Prostate gland (tissue), 2 donors: Measurements from ENCODE around the gene LCK. TPM values are rescaled to one million over a fixed set of nuclear protein-coding genes. Genes with fewer than 3 reads are reported as not detected.
A peak's percentile ranks its signal among the peaks of the same experiment; 100 is the strongest.

Experiments used
- DNase-seq: peaks from one replicate; pipeline ENCODE4 v3.0.0-alpha.2; 2019; ENCODE audit warnings: low spot score
- H3K27ac ChIP-seq, 2 donors: fragments of 200-600 bp; sonication (generic); 2 replicates each; pipeline ENCODE4 v1.5.1; 2017 to 2019
- H3K27me3 ChIP-seq: fragments of 200-600 bp; sonication (generic); replicated peaks from 2 replicates; pipeline ENCODE4 v1.5.1; 2019; ENCODE audit not compliant: insufficient read depth
- H3K36me3 ChIP-seq, 2 donors: fragments of 200-600 bp; sonication (generic); 1 replicate in 1 of 2; 2 replicates in 1 of 2; pipeline versions ENCODE4 v1.5.1 to v1.8.1; 2017 to 2019
- H3K4me1 ChIP-seq: fragments of 200-600 bp; sonication (generic); replicated peaks from 2 replicates; pipeline ENCODE4 v1.5.1; 2019
- H3K4me3 ChIP-seq, 2 donors: fragments of 200-600 bp; sonication (generic); 2 replicates each; pipeline ENCODE4 v1.5.1; 2017 to 2019
- H3K9me3 ChIP-seq: fragments of 200-600 bp; sonication (generic); 2 replicates; pipeline ENCODE4 v1.5.1; 2017
- POLR2A ChIP-seq: fragments of 450-650 bp; IDR thresholded peaks from one replicate; pipeline ENCODE4 v1.6.1; 2016; ENCODE audit warnings: antibody characterized with exemption, mild to moderate bottlenecking
- POLR2AphosphoS5 ChIP-seq: sonication (generic); formaldehyde crosslinking; IDR thresholded peaks from one replicate; pipeline ENCODE4 v1.6.1; 2017; ENCODE audit warnings: antibody characterized with exemption
- WGBS: methylation state at CpG from one replicate; pipeline ENCODE4 v1.1.5; 2018; 5-methylcytosine and 5-hydroxymethylcytosine counted together
- intact Hi-C: fragments of 100-400 bp; cut with DNase I; formaldehyde crosslinking; loops from one replicate; pipeline ENCODE4 v1.14.2; 2022
- total RNA-seq, 2 donors: library from RNA; depleted of rRNA; stranded (reverse); fragments of >200 nt; gene quantifications; one replicate each; pipeline ENCODE4 v1.1.0, GENCODE V29; 2016
- TF ChIP-seq, protein P1 (sequence below), 4 experiments: fragments of 200-600 bp in 2 of 4; fragments of 450-650 bp in 2 of 4; sonication (generic) in 2 of 4; IDR thresholded peaks; 1 replicate in 3 of 4; 2 replicates in 1 of 4; pipeline ENCODE4 v1.5.1; 2016 to 2019; ENCODE audit warnings: antibody characterized with exemption in 4 of 4, mild to moderate bottlenecking in 2 of 4, moderate library complexity in 2 of 4

Gene LCK
- total RNA-seq, 2 donors from 2014 or later, result 1.3 to 4.4 TPM

DNA sequence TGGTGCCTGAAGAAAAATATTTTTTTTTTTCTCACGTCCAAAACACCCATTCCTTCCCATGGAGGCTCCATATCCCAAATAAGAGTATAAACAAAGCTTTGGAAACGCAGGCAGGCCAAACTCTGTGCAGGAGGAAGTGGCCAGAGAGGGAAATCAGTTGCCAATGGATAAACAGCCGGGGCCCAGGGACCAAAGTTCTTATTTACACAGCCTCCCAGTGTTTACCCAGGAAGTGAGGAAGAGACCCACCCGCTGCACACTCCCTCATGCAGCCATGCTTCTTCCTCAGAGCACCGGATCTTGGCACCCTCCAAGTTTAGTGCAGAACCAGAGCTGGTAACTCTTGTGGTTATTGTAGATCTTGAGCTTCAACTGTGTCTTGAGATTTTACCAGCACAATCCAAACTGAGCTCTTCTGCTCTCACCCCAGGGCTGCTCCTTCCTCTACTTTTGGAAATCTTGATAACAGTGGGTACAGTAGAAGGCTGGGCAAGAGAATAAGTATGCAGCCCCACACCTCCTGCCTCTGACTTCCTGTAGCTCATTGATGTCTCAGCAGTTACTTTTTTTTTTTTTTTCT, 70.7 kb downstream of the LCK start:
- no peaks in the 10 kb centered on the region for H3K27me3 ChIP-seq
- intact Hi-C loops, result no loop called here
- H3K9me3 ChIP-seq, result no peaks in the 10 kb centered on the region
- DNase-seq, result no peak
- 41% methylated on average over 5 of the region's 5 CpGs for WGBS
- no peaks in the 10 kb centered on the region for H3K4me1 ChIP-seq
- no peaks in the 10 kb centered on the region for H3K36me3 ChIP-seq
- peak overlapping the region in 1 of 2 donors; percentile 58 for H3K27ac ChIP-seq
- no peak overlapping the region for H3K4me3 ChIP-seq
- no peak for TF ChIP-seq POLR2A

DNA sequence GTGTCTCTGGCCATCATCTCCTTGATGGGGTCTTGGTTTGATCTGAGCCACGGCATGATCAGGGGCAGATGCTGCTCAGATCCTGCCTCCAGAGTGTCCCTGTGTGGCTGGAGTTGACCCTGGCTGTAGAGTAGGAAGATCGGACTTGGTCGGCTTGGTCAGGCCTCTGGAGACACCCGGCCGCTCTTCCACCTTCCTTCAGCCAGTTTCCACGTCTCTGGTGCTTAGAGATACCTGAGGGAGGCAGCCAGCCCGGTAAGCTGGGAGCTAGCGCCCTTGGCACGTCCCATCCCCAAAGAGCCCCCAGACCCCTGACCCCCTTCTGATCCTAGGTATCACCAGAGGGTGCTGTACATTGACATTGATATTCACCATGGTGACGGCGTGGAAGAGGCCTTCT, 76.1 kb downstream of the LCK start:
- intact Hi-C loops, result no loop called here
- TF ChIP-seq POLR2AphosphoS5 (no peak), POLR2A (no peak)
- TF ChIP-seq, protein P1, sequence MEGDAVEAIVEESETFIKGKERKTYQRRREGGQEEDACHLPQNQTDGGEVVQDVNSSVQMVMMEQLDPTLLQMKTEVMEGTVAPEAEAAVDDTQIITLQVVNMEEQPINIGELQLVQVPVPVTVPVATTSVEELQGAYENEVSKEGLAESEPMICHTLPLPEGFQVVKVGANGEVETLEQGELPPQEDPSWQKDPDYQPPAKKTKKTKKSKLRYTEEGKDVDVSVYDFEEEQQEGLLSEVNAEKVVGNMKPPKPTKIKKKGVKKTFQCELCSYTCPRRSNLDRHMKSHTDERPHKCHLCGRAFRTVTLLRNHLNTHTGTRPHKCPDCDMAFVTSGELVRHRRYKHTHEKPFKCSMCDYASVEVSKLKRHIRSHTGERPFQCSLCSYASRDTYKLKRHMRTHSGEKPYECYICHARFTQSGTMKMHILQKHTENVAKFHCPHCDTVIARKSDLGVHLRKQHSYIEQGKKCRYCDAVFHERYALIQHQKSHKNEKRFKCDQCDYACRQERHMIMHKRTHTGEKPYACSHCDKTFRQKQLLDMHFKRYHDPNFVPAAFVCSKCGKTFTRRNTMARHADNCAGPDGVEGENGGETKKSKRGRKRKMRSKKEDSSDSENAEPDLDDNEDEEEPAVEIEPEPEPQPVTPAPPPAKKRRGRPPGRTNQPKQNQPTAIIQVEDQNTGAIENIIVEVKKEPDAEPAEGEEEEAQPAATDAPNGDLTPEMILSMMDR (IDR thresholded peaks at IDR 0.05), result no peak
- H3K4me1 ChIP-seq, result peaks cover 5% of the 10 kb centered on the region
- no peak overlapping the region for H3K27ac ChIP-seq
- no peak overlapping the region for H3K4me3 ChIP-seq
- H3K9me3 ChIP-seq, result no peaks in the 10 kb centered on the region
- DNase-seq, result no peak
- WGBS, result 94% methylated on average over 11 of the region's 11 CpGs
- H3K27me3 ChIP-seq, result no peaks in the 10 kb centered on the region
- peaks cover 9 to 15% of the 10 kb centered on the region in 2 donors for H3K36me3 ChIP-seq

DNA sequence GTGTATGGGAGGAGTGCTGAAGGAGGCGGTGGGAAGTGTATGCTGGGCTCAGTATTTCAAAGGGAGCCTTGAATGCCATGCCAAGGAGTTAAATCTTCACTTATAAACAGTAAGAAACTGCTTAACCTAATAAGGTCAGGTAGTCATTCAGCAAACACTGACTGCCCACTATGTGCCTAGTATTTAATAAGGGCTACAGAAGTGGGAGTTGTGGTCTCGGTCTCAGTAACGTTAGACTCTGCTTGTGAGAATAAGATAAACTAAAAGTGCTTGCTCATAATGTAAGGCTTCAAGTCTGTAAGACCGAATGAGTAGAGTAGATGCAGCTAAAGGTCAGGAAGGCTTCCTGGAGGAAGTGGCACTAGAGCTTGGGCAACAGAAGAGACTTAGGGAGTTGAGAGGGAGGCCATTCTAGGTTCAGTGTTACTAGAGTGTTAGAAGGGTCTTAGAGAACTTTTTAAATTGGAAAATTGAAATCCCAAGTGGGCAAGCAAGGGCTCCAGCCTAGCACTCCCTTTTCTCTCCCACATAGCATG, 78.9 kb downstream of the LCK start:
- Histone ChIP-seq H3K9me3 (no peaks in the 10 kb centered on the region), H3K36me3 (peaks cover 9 to 20% of the 10 kb centered on the region in 2 donors), H3K4me3 (no peak overlapping the region), H3K4me1 (peaks cover 6% of the 10 kb centered on the region), H3K27ac (no peak overlapping the region), H3K27me3 (no peaks in the 10 kb centered on the region)
- TF ChIP-seq POLR2A (no peak), POLR2AphosphoS5 (no peak)
- TF ChIP-seq, protein P1 (IDR thresholded peaks at IDR 0.05), result no peak
- intact Hi-C loops, result no loop called here
- WGBS, result 94% methylated on average over 4 of the region's 4 CpGs
- no peak for DNase-seq

DNA sequence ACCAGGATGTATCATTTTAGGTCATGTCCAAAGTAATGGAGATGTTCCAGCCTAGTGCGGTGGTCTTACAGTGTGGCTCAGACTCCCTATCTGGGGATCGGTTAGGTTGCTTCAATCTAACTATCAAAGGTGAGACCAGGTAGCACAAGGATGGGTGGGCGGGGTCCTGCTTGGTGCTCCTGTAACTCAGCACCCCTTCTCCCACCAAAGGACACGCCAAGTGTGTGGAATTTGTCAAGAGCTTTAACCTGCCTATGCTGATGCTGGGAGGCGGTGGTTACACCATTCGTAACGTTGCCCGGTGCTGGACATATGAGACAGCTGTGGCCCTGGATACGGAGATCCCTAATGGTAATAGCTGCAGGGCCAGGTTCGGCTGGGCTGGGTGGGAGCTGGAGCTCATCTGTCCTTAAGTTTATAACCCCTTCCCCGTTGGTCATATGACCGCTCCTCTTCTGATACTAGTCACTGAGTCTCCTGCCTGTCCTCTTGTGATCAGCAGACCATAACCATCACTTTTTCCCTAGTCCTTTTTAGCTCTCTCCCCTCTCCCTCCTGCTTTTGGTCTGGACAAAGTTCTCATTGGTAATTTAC, 79.6 kb downstream of the LCK start:
- Histone ChIP-seq H3K4me1 (peaks cover 6% of the 10 kb centered on the region), H3K27ac (no peak overlapping the region), H3K27me3 (no peaks in the 10 kb centered on the region), H3K36me3 (peaks cover 9 to 20% of the 10 kb centered on the region in 2 donors), H3K4me3 (no peak overlapping the region), H3K9me3 (no peaks in the 10 kb centered on the region)
- no peak for DNase-seq
- 86% methylated on average over 12 of the region's 12 CpGs for WGBS
- TF ChIP-seq, protein P1 (IDR thresholded peaks at IDR 0.05), result no peak
- TF ChIP-seq POLR2A, result no peak
- no peak for TF ChIP-seq POLR2AphosphoS5
- intact Hi-C loops, result no loop called here

DNA sequence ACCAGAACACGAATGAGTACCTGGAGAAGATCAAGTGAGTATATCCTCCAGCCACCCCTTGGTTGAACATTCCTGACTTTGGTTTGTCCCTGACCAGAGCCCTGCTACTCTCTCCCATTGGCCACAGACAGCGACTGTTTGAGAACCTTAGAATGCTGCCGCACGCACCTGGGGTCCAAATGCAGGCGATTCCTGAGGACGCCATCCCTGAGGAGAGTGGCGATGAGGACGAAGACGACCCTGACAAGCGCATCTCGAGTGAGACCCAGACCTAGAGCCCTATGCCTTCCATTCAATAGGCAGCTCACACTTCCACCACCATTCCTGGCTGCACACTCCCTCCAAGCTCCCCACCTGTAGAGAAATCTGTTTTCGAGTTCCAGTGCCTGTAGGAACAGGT, 80.5 kb downstream of the LCK start:
- Histone ChIP-seq H3K27ac (peak overlapping the region; percentile 58 to 63), H3K4me1 (peaks cover 6% of the 10 kb centered on the region), H3K9me3 (no peaks in the 10 kb centered on the region), H3K36me3 (peaks cover 9 to 20% of the 10 kb centered on the region in 2 donors), H3K4me3 (no peak overlapping the region), H3K27me3 (no peaks in the 10 kb centered on the region)
- TF ChIP-seq POLR2A (no peak), POLR2AphosphoS5 (no peak)
- DNase-seq, result no peak
- intact Hi-C loops, result no loop called here
- WGBS, result 86% methylated on average over 12 of the region's 12 CpGs
